HEK293 (cell line): ENCODE measurements around the gene ZGPAT.
A peak's percentile ranks its signal among the peaks of the same experiment; 100 is the strongest.

ENCODE experiments used
- AEBP2 ChIP-seq: fragments of 450-650 bp; formaldehyde crosslinking; IDR thresholded peaks from 2 replicates; pipeline ENCODE4 v1.5.1; 2016; ENCODE audit warnings: missing biosample characterization, missing genetic modification characterization, borderline replicate concordance
- CTCF ChIP-seq: fragments of 450-650 bp; formaldehyde crosslinking; IDR thresholded peaks from 2 replicates; pipeline ENCODE4 v1.5.1; 2016; ENCODE audit warnings: missing biosample characterization, missing genetic modification characterization
- SP7 ChIP-seq: fragments of 450-650 bp; formaldehyde crosslinking; IDR thresholded peaks from 2 replicates; pipeline ENCODE4 v1.5.1; 2016; ENCODE audit warnings: missing biosample characterization, missing genetic modification characterization
- ZIC2 ChIP-seq: fragments of 450-650 bp; formaldehyde crosslinking; IDR thresholded peaks from 2 replicates; pipeline ENCODE4 v1.5.1; 2016; ENCODE audit warnings: missing biosample characterization, missing genetic modification characterization
- ZNF121 ChIP-seq: fragments of 450-650 bp; formaldehyde crosslinking; IDR thresholded peaks from 2 replicates; pipeline ENCODE4 v1.5.1; 2016; ENCODE audit warnings: missing biosample characterization, missing genetic modification characterization
- ZNF2 ChIP-seq: fragments of 450-650 bp; formaldehyde crosslinking; IDR thresholded peaks from 2 replicates; pipeline ENCODE4 v1.5.1; 2016; ENCODE audit warnings: missing biosample characterization, missing genetic modification characterization
- ZNF280D ChIP-seq: fragments of 450-650 bp; formaldehyde crosslinking; IDR thresholded peaks from 2 replicates; pipeline ENCODE4 v1.5.1; 2016; ENCODE audit warnings: missing biosample characterization, missing genetic modification characterization
- ZNF292 ChIP-seq: fragments of 450-650 bp; formaldehyde crosslinking; IDR thresholded peaks from 2 replicates; pipeline ENCODE4 v1.5.1; 2016; ENCODE audit warnings: low read depth, missing biosample characterization, missing genetic modification characterization, borderline replicate concordance
- ZNF311 ChIP-seq: fragments of 450-650 bp; formaldehyde crosslinking; IDR thresholded peaks from 2 replicates; pipeline ENCODE4 v1.5.1; 2017; ENCODE audit warnings: missing biosample characterization, missing genetic modification characterization, borderline replicate concordance
- ZNF394 ChIP-seq: fragments of 450-650 bp; formaldehyde crosslinking; IDR thresholded peaks from 2 replicates; pipeline ENCODE4 v1.5.1; 2016; ENCODE audit warnings: missing biosample characterization, missing genetic modification characterization, mild to moderate bottlenecking, moderate library complexity, borderline replicate concordance
- ZNF398 ChIP-seq: fragments of 450-650 bp; formaldehyde crosslinking; IDR thresholded peaks from 2 replicates; pipeline ENCODE4 v1.5.1; 2017; ENCODE audit warnings: missing biosample characterization, missing genetic modification characterization
- ZNF426 ChIP-seq: fragments of 450-650 bp; formaldehyde crosslinking; IDR thresholded peaks from 2 replicates; pipeline ENCODE4 v1.5.1; 2017; ENCODE audit warnings: missing biosample characterization, missing genetic modification characterization, mild to moderate bottlenecking, inconsistent platforms, moderate library complexity
- ZNF514 ChIP-seq: fragments of 450-650 bp; formaldehyde crosslinking; IDR thresholded peaks from 2 replicates; pipeline ENCODE4 v1.5.1; 2016; ENCODE audit warnings: missing biosample characterization, missing genetic modification characterization
- ZNF558 ChIP-seq: fragments of 450-650 bp; formaldehyde crosslinking; IDR thresholded peaks from 2 replicates; pipeline ENCODE4 v1.5.1; 2016; ENCODE audit warnings: missing biosample characterization, missing genetic modification characterization
- ZNF629 ChIP-seq: fragments of 450-650 bp; formaldehyde crosslinking; IDR thresholded peaks from 2 replicates; pipeline ENCODE4 v1.5.1; 2017; ENCODE audit warnings: missing biosample characterization, missing genetic modification characterization
- TF ChIP-seq, protein P1 (sequence below): fragments of 450-650 bp; formaldehyde crosslinking; IDR thresholded peaks from 2 replicates; pipeline ENCODE4 v1.5.0; 2017; ENCODE audit warnings: missing biosample characterization, missing genetic modification characterization, borderline replicate concordance
- TF ChIP-seq, protein P2 (sequence below): fragments of 450-650 bp; formaldehyde crosslinking; IDR thresholded peaks from 2 replicates; pipeline ENCODE4 v1.5.1; 2017; ENCODE audit warnings: missing biosample characterization, missing genetic modification characterization
- TF ChIP-seq, protein P3 (sequence below): fragments of 450-650 bp; formaldehyde crosslinking; IDR thresholded peaks from 2 replicates; pipeline ENCODE4 v1.5.1; 2016; ENCODE audit warnings: missing biosample characterization, missing genetic modification characterization
- TF ChIP-seq, protein P4 (sequence below): fragments of 450-650 bp; formaldehyde crosslinking; IDR thresholded peaks from 2 replicates; pipeline ENCODE4 v1.5.1; 2016; ENCODE audit warnings: missing biosample characterization, missing genetic modification characterization
- TF ChIP-seq, protein P5 (sequence below): fragments of 450-650 bp; formaldehyde crosslinking; IDR thresholded peaks from 2 replicates; pipeline ENCODE4 v1.5.1; 2016; ENCODE audit warnings: missing biosample characterization, missing genetic modification characterization

Gene ZGPAT

DNA sequence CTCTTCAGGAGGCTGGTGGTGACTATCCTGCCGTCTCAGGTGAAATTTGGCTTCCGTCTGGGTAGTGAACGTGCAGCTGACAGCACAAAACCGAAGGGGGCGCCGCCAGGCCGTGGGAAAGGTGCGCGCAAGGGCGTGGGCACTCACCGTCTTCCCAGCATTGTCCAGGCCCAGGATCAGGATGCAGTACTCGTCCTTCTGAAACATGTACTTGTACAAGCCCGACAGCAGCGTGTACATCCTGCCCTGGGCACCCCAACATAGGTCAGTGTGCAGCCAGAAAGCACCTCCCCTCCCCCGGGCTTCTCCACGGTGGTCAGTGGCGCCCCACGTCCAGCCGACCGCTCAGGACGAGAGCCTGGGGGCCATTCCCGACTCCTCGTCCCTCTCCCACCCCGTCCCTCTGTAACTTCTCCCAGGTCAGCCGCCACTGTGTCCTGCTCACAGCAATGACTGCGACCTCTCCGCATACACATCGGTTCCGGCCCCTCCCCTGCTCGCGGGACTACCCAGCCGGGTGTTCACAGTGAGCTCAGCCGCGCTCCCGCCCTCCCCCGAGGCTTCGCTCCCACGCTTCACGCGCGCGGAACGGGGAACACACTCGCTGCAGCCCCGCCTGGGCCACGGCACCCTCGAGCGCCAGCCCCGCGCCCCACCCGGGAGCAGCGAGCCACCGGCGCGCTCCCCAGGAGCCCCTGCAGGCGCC, 834 bp upstream of the ZGPAT start (continued):
- TF ChIP-seq, protein P1, sequence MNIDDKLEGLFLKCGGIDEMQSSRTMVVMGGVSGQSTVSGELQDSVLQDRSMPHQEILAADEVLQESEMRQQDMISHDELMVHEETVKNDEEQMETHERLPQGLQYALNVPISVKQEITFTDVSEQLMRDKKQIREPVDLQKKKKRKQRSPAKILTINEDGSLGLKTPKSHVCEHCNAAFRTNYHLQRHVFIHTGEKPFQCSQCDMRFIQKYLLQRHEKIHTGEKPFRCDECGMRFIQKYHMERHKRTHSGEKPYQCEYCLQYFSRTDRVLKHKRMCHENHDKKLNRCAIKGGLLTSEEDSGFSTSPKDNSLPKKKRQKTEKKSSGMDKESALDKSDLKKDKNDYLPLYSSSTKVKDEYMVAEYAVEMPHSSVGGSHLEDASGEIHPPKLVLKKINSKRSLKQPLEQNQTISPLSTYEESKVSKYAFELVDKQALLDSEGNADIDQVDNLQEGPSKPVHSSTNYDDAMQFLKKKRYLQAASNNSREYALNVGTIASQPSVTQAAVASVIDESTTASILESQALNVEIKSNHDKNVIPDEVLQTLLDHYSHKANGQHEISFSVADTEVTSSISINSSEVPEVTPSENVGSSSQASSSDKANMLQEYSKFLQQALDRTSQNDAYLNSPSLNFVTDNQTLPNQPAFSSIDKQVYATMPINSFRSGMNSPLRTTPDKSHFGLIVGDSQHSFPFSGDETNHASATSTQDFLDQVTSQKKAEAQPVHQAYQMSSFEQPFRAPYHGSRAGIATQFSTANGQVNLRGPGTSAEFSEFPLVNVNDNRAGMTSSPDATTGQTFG (tag by site-specific recombination), result no peak
- TF ChIP-seq, protein P2, sequence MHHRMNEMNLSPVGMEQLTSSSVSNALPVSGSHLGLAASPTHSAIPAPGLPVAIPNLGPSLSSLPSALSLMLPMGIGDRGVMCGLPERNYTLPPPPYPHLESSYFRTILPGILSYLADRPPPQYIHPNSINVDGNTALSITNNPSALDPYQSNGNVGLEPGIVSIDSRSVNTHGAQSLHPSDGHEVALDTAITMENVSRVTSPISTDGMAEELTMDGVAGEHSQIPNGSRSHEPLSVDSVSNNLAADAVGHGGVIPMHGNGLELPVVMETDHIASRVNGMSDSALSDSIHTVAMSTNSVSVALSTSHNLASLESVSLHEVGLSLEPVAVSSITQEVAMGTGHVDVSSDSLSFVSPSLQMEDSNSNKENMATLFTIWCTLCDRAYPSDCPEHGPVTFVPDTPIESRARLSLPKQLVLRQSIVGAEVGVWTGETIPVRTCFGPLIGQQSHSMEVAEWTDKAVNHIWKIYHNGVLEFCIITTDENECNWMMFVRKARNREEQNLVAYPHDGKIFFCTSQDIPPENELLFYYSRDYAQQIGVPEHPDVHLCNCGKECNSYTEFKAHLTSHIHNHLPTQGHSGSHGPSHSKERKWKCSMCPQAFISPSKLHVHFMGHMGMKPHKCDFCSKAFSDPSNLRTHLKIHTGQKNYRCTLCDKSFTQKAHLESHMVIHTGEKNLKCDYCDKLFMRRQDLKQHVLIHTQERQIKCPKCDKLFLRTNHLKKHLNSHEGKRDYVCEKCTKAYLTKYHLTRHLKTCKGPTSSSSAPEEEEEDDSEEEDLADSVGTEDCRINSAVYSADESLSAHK (tag by site-specific recombination), result no peak
- no peak for TF ChIP-seq ZNF311 (tag by site-specific recombination)
- TF ChIP-seq ZIC2, result no peak
- no peak for TF ChIP-seq ZNF2
- TF ChIP-seq CTCF (tag by site-specific recombination), result peak; percentile 79
- TF ChIP-seq ZNF558 (tag by site-specific recombination), result no peak
- TF ChIP-seq ZNF280D, result no peak
- no peak; the same call in 1 of the 2 replicates for TF ChIP-seq ZNF394 (tag by site-specific recombination)
- no peak for TF ChIP-seq SP7 (tag by site-specific recombination)
- TF ChIP-seq, protein P3, sequence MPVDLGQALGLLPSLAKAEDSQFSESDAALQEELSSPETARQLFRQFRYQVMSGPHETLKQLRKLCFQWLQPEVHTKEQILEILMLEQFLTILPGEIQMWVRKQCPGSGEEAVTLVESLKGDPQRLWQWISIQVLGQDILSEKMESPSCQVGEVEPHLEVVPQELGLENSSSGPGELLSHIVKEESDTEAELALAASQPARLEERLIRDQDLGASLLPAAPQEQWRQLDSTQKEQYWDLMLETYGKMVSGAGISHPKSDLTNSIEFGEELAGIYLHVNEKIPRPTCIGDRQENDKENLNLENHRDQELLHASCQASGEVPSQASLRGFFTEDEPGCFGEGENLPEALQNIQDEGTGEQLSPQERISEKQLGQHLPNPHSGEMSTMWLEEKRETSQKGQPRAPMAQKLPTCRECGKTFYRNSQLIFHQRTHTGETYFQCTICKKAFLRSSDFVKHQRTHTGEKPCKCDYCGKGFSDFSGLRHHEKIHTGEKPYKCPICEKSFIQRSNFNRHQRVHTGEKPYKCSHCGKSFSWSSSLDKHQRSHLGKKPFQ (tag by site-specific recombination), result no peak
- TF ChIP-seq AEBP2 (tag by site-specific recombination), result no peak
- TF ChIP-seq, protein P4, sequence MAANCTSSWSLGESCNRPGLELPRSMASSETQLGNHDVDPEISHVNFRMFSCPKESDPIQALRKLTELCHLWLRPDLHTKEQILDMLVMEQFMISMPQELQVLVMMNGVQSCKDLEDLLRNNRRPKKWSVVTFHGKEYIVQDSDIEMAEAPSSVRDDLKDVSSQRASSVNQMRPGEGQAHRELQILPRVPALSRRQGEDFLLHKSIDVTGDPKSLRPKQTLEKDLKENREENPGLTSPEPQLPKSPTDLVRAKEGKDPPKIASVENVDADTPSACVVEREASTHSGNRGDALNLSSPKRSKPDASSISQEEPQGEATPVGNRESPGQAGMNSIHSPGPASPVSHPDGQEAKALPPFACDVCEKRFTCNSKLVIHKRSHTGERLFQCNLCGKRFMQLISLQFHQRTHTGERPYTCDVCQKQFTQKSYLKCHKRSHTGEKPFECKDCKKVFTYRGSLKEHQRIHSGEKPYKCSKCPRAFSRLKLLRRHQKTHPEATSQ (tag by site-specific recombination), result no peak
- no peak for TF ChIP-seq ZNF426 (tag by site-specific recombination)
- TF ChIP-seq ZNF121 (tag by site-specific recombination), result no peak
- no peak for TF ChIP-seq ZNF514 (tag by site-specific recombination)
- no peak for TF ChIP-seq ZNF629
- no peak for TF ChIP-seq ZNF292 (tag by site-specific recombination)
- TF ChIP-seq ZNF398 (tag by site-specific recombination), result no peak
- TF ChIP-seq, protein P5, sequence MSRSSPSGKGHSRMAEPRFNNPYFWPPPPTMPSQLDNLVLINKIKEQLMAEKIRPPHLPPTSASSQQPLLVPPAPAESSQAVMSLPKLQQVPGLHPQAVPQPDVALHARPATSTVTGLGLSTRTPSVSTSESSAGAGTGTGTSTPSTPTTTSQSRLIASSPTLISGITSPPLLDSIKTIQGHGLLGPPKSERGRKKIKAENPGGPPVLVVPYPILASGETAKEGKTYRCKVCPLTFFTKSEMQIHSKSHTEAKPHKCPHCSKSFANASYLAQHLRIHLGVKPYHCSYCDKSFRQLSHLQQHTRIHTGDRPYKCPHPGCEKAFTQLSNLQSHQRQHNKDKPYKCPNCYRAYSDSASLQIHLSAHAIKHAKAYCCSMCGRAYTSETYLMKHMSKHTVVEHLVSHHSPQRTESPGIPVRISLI (tag by site-specific recombination), result no peak
